SH-SY5Y (cell line): ENCODE measurements around the gene OR6J1.

ENCODE experiments used
- GATA2 ChIP-seq: IDR thresholded peaks from 2 replicates; pipeline ENCODE4 v1.6.1; 2011; ENCODE audit warnings: mild to moderate bottlenecking, low read depth, low read length
- GATA3 ChIP-seq: IDR thresholded peaks from 2 replicates; pipeline ENCODE4 v1.6.1; 2011; ENCODE audit warnings: low read depth, mild to moderate bottlenecking, low read length, moderate library complexity

DNA sequence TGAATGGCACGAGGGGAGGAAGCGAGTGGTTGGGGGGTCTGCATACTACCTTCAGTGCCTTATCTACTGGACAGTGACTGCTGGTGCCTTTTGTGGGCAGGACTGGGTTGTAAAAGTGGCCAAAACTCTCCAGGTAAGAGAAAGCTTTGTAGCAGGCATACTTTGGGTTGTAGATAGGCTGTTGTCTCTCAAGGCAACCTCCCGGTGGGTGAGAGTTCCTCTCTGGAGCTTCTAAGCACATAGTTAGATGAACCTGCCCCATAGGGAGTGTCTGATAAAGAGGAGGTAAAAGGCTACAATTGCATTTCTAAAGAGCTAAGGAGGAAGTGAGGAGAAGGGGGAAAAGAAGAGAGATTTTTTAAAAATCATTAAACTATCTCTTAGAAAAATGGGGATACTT is 51.0 kb downstream of the OR6J1 start:
- TF ChIP-seq GATA3 (no peak), GATA2 (no peak)
